ENCODE measurements around the gene NEURL1.

Gene NEURL1

GRCh38 chr10:103553743-103554487 lies 60.4 kb downstream of the NEURL1 start:
- no peak overlapping the region for H3K4me3 ChIP-seq (ENCODE audit: low read depth, low read length)
- TF ChIP-seq MAX (IDR thresholded peaks at IDR 0.05; ENCODE audit: low read depth, low read length) (no peak), CTCF (IDR thresholded peaks at IDR 0.05; ENCODE audit: low read depth, low read length) (no peak), POLR2A (IDR thresholded peaks at IDR 0.05; ENCODE audit: extremely low read depth, insufficient read length) (no peak), MYC (IDR thresholded peaks at IDR 0.05; ENCODE audit: low read depth, low read length) (no peak)
- DNase-seq (ENCODE audit: low read depth): no peak

- no peak overlapping the region for H3K4me3 ChIP-seq (ENCODE audit: low read depth, low read length)
Measured at GRCh38 chr10:103554488-103555324, 61.2 kb downstream of the NEURL1 start.

GRCh38 chr10:103555325-103555649 lies 61.8 kb downstream of the NEURL1 start:
- no peak overlapping the region for H3K4me3 ChIP-seq (ENCODE audit: low read depth, low read length)
- TF ChIP-seq MAX (IDR thresholded peaks at IDR 0.05; ENCODE audit: low read depth, low read length) (no peak), POLR2A (IDR thresholded peaks at IDR 0.05; ENCODE audit: extremely low read depth, insufficient read length) (no peak), CTCF (IDR thresholded peaks at IDR 0.05; ENCODE audit: low read depth, low read length) (no peak), MYC (IDR thresholded peaks at IDR 0.05; ENCODE audit: low read depth, low read length) (no peak)
- no peak for DNase-seq (ENCODE audit: low read depth)

More at GRCh38 chr10:103554488-103555324, 61.2 kb downstream of the NEURL1 start:
- DNase-seq (ENCODE audit: low read depth): peak; percentile 67
- TF ChIP-seq CTCF (IDR thresholded peaks at IDR 0.05; ENCODE audit: low read depth, low read length): no peak
- no peak for TF ChIP-seq POLR2A (IDR thresholded peaks at IDR 0.05; ENCODE audit: extremely low read depth, insufficient read length)
- TF ChIP-seq MYC (IDR thresholded peaks at IDR 0.05; ENCODE audit: low read depth, low read length): no peak
- no peak for TF ChIP-seq MAX (IDR thresholded peaks at IDR 0.05; ENCODE audit: low read depth, low read length)

- H3K4me3 ChIP-seq (ENCODE audit: low read depth, low read length): no peak overlapping the region
- no peak for DNase-seq (ENCODE audit: low read depth)
- TF ChIP-seq MYC (IDR thresholded peaks at IDR 0.05; ENCODE audit: low read depth, low read length) (no peak), POLR2A (IDR thresholded peaks at IDR 0.05; ENCODE audit: extremely low read depth, insufficient read length) (no peak), MAX (IDR thresholded peaks at IDR 0.05; ENCODE audit: low read depth, low read length) (no peak), CTCF (IDR thresholded peaks at IDR 0.05; ENCODE audit: low read depth, low read length) (no peak)
Measured at GRCh38 chr10:103555712-103556111, 62.2 kb downstream of the NEURL1 start.

- no peak overlapping the region for H3K4me3 ChIP-seq (ENCODE audit: low read depth, low read length)
- TF ChIP-seq MYC (IDR thresholded peaks at IDR 0.05; ENCODE audit: low read depth, low read length): no peak
- no peak for TF ChIP-seq MAX (IDR thresholded peaks at IDR 0.05; ENCODE audit: low read depth, low read length)
- no peak for TF ChIP-seq POLR2A (IDR thresholded peaks at IDR 0.05; ENCODE audit: extremely low read depth, insufficient read length)
- TF ChIP-seq CTCF (IDR thresholded peaks at IDR 0.05; ENCODE audit: low read depth, low read length): no peak
- DNase-seq (ENCODE audit: low read depth): no peak
Measured at GRCh38 chr10:103556383-103557007, 63.0 kb downstream of the NEURL1 start.

All from NB4 (cell line).